Astrocyte (in vitro differentiated cells and primary cell): ENCODE data around the gene C9orf50. TPM values are rescaled to one million over a fixed set of nuclear protein-coding genes. Genes with fewer than 3 reads are reported as not detected.

ENCODE experiments used
- DNase-seq: peaks from one replicate; pipeline ENCODE4 v3.0.0-alpha.2; 2010; ENCODE audit warnings: low read depth
- FAIRE-seq: peaks from 2 replicates; lab custom pipeline; 2011; peaks lifted over from hg19 to GRCh38; lab: Jason Lieb, UNC
- H2AFZ ChIP-seq: 2 replicates; pipeline ENCODE4 v1.6.0; 2012; ENCODE audit warnings: low read depth, low read length, inconsistent platforms
- H3K27ac ChIP-seq: 2 replicates; pipeline ENCODE4 v1.5.1; 2011; ENCODE audit warnings: low read depth, low read length, inconsistent platforms
- H3K27me3 ChIP-seq: 2 replicates; pipeline ENCODE4 v1.6.0; 2011; ENCODE audit warnings: low read length, inconsistent platforms; ENCODE audit not compliant: insufficient read depth
- H3K36me3 ChIP-seq: 2 replicates; pipeline ENCODE4 v1.5.1; 2011; ENCODE audit warnings: low read length, inconsistent platforms; ENCODE audit not compliant: insufficient read depth
- H3K4me1 ChIP-seq: 2 replicates; pipeline ENCODE4 v1.5.1; 2011; ENCODE audit warnings: low read length, inconsistent platforms; ENCODE audit not compliant: insufficient read depth
- H3K4me2 ChIP-seq: 2 replicates; pipeline ENCODE4 v1.6.0; 2012; ENCODE audit warnings: low read length, inconsistent platforms
- H3K4me3 ChIP-seq: 2 replicates; pipeline ENCODE4 v1.5.1; 2011; ENCODE audit warnings: low read depth, mild to moderate bottlenecking, low read length, inconsistent platforms; ENCODE audit not compliant: insufficient read depth
- H3K79me2 ChIP-seq: 2 replicates; pipeline ENCODE4 v1.6.0; 2012; ENCODE audit warnings: mild to moderate bottlenecking, low read length, inconsistent platforms; ENCODE audit not compliant: insufficient read depth
- H3K9ac ChIP-seq: 2 replicates; pipeline ENCODE4 v1.6.0; 2012; ENCODE audit warnings: mild to moderate bottlenecking, low read length, inconsistent platforms
- H3K9me3 ChIP-seq: 2 replicates; pipeline ENCODE4 v1.5.1; 2012; ENCODE audit warnings: low read depth, mild to moderate bottlenecking, low read length, inconsistent platforms; ENCODE audit not compliant: insufficient read depth
- H4K20me1 ChIP-seq: 2 replicates; pipeline ENCODE4 v1.6.0; 2012; ENCODE audit warnings: low read length, inconsistent platforms; ENCODE audit not compliant: insufficient read depth
- H3K27ac Mint-ChIP-seq: one replicate; pipeline ENCODE4 v1.8.0; 2021; ENCODE audit warnings: mild to moderate bottlenecking, mixed read lengths; ENCODE audit not compliant: unreplicated experiment
- H3K27me3 Mint-ChIP-seq: one replicate; pipeline ENCODE4 v1.8.0; 2021; ENCODE audit warnings: low read depth, mixed read lengths; ENCODE audit not compliant: unreplicated experiment
- H3K36me3 Mint-ChIP-seq: one replicate; pipeline ENCODE4 v1.8.0; 2021; ENCODE audit warnings: low read depth, mixed read lengths; ENCODE audit not compliant: unreplicated experiment
- H3K4me1 Mint-ChIP-seq: one replicate; pipeline ENCODE4 v1.8.0; 2021; ENCODE audit warnings: low read depth, mixed read lengths; ENCODE audit not compliant: unreplicated experiment
- H3K4me3 Mint-ChIP-seq: one replicate; pipeline ENCODE4 v1.8.0; 2021; ENCODE audit warnings: mild to moderate bottlenecking, moderate library complexity, mixed read lengths; ENCODE audit not compliant: unreplicated experiment
- H3K9me3 Mint-ChIP-seq: one replicate; pipeline ENCODE4 v1.8.0; 2021; ENCODE audit warnings: mild to moderate bottlenecking, mixed read lengths; ENCODE audit not compliant: unreplicated experiment
- CTCF ChIP-seq: IDR thresholded peaks from 2 replicates; pipeline ENCODE4 v1.5.1; 2011; ENCODE audit warnings: low read depth, mild to moderate bottlenecking, inconsistent platforms, low read length, moderate library complexity; ENCODE audit not compliant: insufficient read depth
- EZH2 ChIP-seq: IDR thresholded peaks from 2 replicates; pipeline ENCODE4 v1.6.1; 2012; ENCODE audit warnings: mild to moderate bottlenecking, low read length, inconsistent platforms; ENCODE audit not compliant: insufficient read depth
- total RNA-seq: library from RNA; stranded (reverse); gene quantifications from 2 replicates; pipeline ENCODE4 v1.2.1, GENCODE V29; 2021

C9orf50 gene
- total RNA-seq, 1 donor from 2014 or later: 0.41 TPM

GRCh38 chr9:129615407-129616285 is 5.3 kb downstream of the C9orf50 start:
- Histone ChIP-seq H3K79me2 (no peaks in the 10 kb centered on the region), H3K4me3 (no peak overlapping the region), H4K20me1 (no peaks in the 10 kb centered on the region), H3K27ac (no peak overlapping the region), H3K36me3 (no peaks in the 10 kb centered on the region), H2AFZ (no peak overlapping the region), H3K4me1 (peaks cover 21% of the 10 kb centered on the region), H3K9ac (no peak overlapping the region), H3K9me3 (no peaks in the 10 kb centered on the region), H3K4me2 (no peak overlapping the region), H3K27me3 (no peaks in the 10 kb centered on the region)
- TF ChIP-seq CTCF: no peak
- no peak for TF ChIP-seq EZH2
- DNase-seq (no peak), FAIRE-seq (no peak)
- no peaks in the 10 kb centered on the region for H3K27me3 Mint-ChIP-seq
- peaks cover 2% of the 10 kb centered on the region for H3K9me3 Mint-ChIP-seq
- H3K4me3 Mint-ChIP-seq: no peak overlapping the region
- H3K36me3 Mint-ChIP-seq: no peaks in the 10 kb centered on the region
- H3K4me1 Mint-ChIP-seq: peaks cover 8% of the 10 kb centered on the region
- no peak overlapping the region for H3K27ac Mint-ChIP-seq

GRCh38 chr9:129614932-129615331 is 6.0 kb downstream of the C9orf50 start:
- no peaks in the 10 kb centered on the region for H3K27me3 Mint-ChIP-seq
- H3K27ac ChIP-seq: no peak overlapping the region
- H3K9ac ChIP-seq: no peak overlapping the region
- H3K4me2 ChIP-seq: no peak overlapping the region
- H3K36me3 Mint-ChIP-seq: no peaks in the 10 kb centered on the region
- no peak overlapping the region for H3K4me3 Mint-ChIP-seq
- H3K4me1 Mint-ChIP-seq: peaks cover 9% of the 10 kb centered on the region
- H4K20me1 ChIP-seq: no peaks in the 10 kb centered on the region
- H3K27me3 ChIP-seq: no peaks in the 10 kb centered on the region
- TF ChIP-seq EZH2 (no peak), CTCF (no peak)
- DNase-seq (no peak), FAIRE-seq (no peak)
- no peak overlapping the region for H3K27ac Mint-ChIP-seq
- no peaks in the 10 kb centered on the region for H3K9me3 ChIP-seq
- peaks cover 18% of the 10 kb centered on the region for H3K4me1 ChIP-seq
- no peaks in the 10 kb centered on the region for H3K36me3 ChIP-seq
- no peak overlapping the region for H2AFZ ChIP-seq
- H3K4me3 ChIP-seq: no peak overlapping the region
- H3K9me3 Mint-ChIP-seq: peaks cover 2% of the 10 kb centered on the region
- H3K79me2 ChIP-seq: no peaks in the 10 kb centered on the region
